GM23338 (cell line): ENCODE measurements around the gene RAPGEF4.

Experiments
- CREB1 ChIP-seq: fragments of 250-450 bp; sonication (Bioruptor Pico); IDR thresholded peaks from 2 replicates; pipeline ENCODE4 v1.5.0; 2020; ENCODE audit warnings: low read depth, mild to moderate bottlenecking, moderate library complexity
- EZH2 ChIP-seq: fragments of 200-600 bp; sonication (generic); IDR thresholded peaks from one replicate; pipeline ENCODE4 v1.8.0; 2017; ENCODE audit warnings: antibody characterized with exemption, mild to moderate bottlenecking, low read depth; ENCODE audit not compliant: unreplicated experiment
- EZH2phosphoT487 ChIP-seq: fragments of 200-600 bp; sonication (generic); IDR thresholded peaks from one replicate; pipeline ENCODE4 v1.8.1; 2018; ENCODE audit warnings: antibody characterized with exemption; ENCODE audit not compliant: unreplicated experiment
- JUNB ChIP-seq: IDR thresholded peaks from one replicate; pipeline ENCODE4 v1.6.1; 2016; ENCODE audit warnings: antibody characterized with exemption; ENCODE audit not compliant: unreplicated experiment
- POLR2AphosphoS5 ChIP-seq: IDR thresholded peaks from 2 replicates; pipeline ENCODE4 v1.6.1; 2016; ENCODE audit warnings: antibody characterized with exemption, low read depth
- STAT1 ChIP-seq: IDR thresholded peaks from one replicate; pipeline ENCODE4 v1.6.1; 2016; ENCODE audit warnings: antibody characterized with exemption; ENCODE audit not compliant: unreplicated experiment
- ZNF114 ChIP-seq: fragments of 250-450 bp; sonication (Bioruptor Pico); IDR thresholded peaks from 2 replicates; pipeline ENCODE4 v1.5.0; 2020; ENCODE audit warnings: mild to moderate bottlenecking, moderate library complexity
- ZNF331 ChIP-seq: fragments of 250-450 bp; sonication (Bioruptor Pico); IDR thresholded peaks from 2 replicates; pipeline ENCODE4 v1.5.0; 2020; ENCODE audit warnings: low read depth, mild to moderate bottlenecking, moderate library complexity
- TF ChIP-seq, protein P1 (sequence below), 2 experiments: fragments of 200-600 bp in 1 of 2; sonication (generic) in 1 of 2; conservative IDR thresholded peaks; 2 replicates each; pipeline versions ENCODE4 v1.5.1 to v1.6.1; 2016 to 2017; ENCODE audit warnings: antibody characterized with exemption in 2 of 2, low read depth in 2 of 2, mild to moderate bottlenecking in 2 of 2, moderate library complexity in 1 of 2
- TF ChIP-seq, protein P2 (sequence below): fragments of 250-450 bp; sonication (Bioruptor Pico); IDR thresholded peaks from 2 replicates; pipeline ENCODE4 v1.5.0; 2020; ENCODE audit warnings: mild to moderate bottlenecking, moderate library complexity
- TF ChIP-seq, protein P3 (sequence below): IDR thresholded peaks from 2 replicates; pipeline ENCODE4 v1.6.1; 2016; ENCODE audit warnings: antibody characterized with exemption
- TF ChIP-seq, protein P4 (sequence below): IDR thresholded peaks from one replicate; pipeline ENCODE4 v1.6.1; 2018; ENCODE audit warnings: antibody characterized with exemption; ENCODE audit not compliant: unreplicated experiment

DNA sequence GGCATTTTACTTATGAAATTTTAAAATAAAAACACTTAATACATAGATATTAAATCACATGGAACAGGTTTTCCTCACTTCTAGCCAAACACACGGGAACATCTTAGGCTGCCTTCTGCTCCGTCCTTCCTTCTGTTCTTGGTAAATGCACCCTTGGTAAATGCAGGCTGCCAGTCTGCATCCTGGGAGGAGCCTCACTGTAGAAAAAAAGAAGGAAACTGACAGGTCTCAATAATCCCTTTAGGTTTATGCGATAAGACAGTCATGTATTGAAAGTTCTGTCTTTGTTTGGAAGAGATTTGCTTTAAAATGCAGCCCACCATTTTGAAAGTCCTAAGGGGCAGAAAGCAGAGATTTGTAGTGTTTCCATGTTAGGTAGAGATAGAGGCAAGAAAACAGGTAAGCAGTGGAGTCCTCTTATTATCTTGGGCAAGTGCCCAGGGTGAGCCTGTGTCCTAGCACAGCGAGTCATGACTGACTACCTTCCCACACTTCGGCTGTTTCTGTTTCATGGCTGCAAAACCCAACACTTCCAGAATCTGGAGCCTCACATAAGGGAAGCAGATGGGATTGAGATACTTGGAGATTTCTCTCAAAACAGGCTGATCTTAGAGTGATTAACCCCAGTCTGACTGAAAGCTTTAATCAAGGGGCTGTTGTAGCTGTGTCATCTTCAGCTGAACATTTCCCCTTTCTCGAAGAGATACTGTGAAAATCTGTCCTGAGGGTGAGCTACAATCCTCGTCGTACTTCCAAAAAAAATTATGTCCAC is 208.6 kb downstream of the RAPGEF4 start:
- TF ChIP-seq POLR2AphosphoS5 (no peak), EZH2 (no peak), EZH2phosphoT487 (no peak), ZNF331 (CRISPR knock-in tag) (no peak), CREB1 (CRISPR knock-in tag) (no peak), ZNF114 (CRISPR knock-in tag) (no peak), JUNB (no peak), STAT1 (no peak)
- TF ChIP-seq, protein P1, sequence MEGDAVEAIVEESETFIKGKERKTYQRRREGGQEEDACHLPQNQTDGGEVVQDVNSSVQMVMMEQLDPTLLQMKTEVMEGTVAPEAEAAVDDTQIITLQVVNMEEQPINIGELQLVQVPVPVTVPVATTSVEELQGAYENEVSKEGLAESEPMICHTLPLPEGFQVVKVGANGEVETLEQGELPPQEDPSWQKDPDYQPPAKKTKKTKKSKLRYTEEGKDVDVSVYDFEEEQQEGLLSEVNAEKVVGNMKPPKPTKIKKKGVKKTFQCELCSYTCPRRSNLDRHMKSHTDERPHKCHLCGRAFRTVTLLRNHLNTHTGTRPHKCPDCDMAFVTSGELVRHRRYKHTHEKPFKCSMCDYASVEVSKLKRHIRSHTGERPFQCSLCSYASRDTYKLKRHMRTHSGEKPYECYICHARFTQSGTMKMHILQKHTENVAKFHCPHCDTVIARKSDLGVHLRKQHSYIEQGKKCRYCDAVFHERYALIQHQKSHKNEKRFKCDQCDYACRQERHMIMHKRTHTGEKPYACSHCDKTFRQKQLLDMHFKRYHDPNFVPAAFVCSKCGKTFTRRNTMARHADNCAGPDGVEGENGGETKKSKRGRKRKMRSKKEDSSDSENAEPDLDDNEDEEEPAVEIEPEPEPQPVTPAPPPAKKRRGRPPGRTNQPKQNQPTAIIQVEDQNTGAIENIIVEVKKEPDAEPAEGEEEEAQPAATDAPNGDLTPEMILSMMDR (conservative IDR thresholded peaks at IDR 0.05; ENCODE audit: low read depth in 2 of 2): no peak
- TF ChIP-seq, protein P2, sequence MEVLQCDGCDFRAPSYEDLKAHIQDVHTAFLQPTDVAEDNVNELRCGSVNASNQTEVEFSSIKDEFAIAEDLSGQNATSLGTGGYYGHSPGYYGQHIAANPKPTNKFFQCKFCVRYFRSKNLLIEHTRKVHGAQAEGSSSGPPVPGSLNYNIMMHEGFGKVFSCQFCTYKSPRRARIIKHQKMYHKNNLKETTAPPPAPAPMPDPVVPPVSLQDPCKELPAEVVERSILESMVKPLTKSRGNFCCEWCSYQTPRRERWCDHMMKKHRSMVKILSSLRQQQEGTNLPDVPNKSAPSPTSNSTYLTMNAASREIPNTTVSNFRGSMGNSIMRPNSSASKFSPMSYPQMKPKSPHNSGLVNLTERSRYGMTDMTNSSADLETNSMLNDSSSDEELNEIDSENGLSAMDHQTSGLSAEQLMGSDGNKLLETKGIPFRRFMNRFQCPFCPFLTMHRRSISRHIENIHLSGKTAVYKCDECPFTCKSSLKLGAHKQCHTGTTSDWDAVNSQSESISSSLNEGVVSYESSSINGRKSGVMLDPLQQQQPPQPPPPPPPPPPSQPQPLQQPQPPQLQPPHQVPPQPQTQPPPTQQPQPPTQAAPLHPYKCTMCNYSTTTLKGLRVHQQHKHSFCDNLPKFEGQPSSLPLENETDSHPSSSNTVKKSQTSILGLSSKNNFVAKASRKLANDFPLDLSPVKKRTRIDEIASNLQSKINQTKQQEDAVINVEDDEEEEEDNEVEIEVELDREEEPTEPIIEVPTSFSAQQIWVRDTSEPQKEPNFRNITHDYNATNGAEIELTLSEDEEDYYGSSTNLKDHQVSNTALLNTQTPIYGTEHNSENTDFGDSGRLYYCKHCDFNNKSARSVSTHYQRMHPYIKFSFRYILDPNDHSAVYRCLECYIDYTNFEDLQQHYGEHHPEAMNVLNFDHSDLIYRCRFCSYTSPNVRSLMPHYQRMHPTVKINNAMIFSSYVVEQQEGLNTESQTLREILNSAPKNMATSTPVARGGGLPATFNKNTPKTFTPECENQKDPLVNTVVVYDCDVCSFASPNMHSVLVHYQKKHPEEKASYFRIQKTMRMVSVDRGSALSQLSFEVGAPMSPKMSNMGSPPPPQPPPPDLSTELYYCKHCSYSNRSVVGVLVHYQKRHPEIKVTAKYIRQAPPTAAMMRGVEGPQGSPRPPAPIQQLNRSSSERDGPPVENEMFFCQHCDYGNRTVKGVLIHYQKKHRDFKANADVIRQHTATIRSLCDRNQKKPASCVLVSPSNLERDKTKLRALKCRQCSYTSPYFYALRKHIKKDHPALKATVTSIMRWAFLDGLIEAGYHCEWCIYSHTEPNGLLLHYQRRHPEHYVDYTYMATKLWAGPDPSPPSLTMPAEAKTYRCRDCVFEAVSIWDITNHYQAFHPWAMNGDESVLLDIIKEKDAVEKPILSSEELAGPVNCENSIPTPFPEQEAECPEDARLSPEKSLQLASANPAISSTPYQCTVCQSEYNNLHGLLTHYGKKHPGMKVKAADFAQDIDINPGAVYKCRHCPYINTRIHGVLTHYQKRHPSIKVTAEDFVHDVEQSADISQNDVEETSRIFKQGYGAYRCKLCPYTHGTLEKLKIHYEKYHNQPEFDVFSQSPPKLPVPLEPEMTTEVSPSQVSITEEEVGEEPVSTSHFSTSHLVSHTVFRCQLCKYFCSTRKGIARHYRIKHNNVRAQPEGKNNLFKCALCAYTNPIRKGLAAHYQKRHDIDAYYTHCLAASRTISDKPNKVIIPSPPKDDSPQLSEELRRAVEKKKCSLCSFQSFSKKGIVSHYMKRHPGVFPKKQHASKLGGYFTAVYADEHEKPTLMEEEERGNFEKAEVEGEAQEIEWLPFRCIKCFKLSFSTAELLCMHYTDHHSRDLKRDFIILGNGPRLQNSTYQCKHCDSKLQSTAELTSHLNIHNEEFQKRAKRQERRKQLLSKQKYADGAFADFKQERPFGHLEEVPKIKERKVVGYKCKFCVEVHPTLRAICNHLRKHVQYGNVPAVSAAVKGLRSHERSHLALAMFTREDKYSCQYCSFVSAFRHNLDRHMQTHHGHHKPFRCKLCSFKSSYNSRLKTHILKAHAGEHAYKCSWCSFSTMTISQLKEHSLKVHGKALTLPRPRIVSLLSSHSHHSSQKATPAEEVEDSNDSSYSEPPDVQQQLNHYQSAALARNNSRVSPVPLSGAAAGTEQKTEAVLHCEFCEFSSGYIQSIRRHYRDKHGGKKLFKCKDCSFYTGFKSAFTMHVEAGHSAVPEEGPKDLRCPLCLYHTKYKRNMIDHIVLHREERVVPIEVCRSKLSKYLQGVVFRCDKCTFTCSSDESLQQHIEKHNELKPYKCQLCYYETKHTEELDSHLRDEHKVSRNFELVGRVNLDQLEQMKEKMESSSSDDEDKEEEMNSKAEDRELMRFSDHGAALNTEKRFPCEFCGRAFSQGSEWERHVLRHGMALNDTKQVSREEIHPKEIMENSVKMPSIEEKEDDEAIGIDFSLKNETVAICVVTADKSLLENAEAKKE: no peak
- TF ChIP-seq, protein P3, sequence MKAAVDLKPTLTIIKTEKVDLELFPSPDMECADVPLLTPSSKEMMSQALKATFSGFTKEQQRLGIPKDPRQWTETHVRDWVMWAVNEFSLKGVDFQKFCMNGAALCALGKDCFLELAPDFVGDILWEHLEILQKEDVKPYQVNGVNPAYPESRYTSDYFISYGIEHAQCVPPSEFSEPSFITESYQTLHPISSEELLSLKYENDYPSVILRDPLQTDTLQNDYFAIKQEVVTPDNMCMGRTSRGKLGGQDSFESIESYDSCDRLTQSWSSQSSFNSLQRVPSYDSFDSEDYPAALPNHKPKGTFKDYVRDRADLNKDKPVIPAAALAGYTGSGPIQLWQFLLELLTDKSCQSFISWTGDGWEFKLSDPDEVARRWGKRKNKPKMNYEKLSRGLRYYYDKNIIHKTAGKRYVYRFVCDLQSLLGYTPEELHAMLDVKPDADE: no peak
- TF ChIP-seq, protein P4, sequence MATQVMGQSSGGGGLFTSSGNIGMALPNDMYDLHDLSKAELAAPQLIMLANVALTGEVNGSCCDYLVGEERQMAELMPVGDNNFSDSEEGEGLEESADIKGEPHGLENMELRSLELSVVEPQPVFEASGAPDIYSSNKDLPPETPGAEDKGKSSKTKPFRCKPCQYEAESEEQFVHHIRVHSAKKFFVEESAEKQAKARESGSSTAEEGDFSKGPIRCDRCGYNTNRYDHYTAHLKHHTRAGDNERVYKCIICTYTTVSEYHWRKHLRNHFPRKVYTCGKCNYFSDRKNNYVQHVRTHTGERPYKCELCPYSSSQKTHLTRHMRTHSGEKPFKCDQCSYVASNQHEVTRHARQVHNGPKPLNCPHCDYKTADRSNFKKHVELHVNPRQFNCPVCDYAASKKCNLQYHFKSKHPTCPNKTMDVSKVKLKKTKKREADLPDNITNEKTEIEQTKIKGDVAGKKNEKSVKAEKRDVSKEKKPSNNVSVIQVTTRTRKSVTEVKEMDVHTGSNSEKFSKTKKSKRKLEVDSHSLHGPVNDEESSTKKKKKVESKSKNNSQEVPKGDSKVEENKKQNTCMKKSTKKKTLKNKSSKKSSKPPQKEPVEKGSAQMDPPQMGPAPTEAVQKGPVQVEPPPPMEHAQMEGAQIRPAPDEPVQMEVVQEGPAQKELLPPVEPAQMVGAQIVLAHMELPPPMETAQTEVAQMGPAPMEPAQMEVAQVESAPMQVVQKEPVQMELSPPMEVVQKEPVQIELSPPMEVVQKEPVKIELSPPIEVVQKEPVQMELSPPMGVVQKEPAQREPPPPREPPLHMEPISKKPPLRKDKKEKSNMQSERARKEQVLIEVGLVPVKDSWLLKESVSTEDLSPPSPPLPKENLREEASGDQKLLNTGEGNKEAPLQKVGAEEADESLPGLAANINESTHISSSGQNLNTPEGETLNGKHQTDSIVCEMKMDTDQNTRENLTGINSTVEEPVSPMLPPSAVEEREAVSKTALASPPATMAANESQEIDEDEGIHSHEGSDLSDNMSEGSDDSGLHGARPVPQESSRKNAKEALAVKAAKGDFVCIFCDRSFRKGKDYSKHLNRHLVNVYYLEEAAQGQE: no peak
